Measurements from ENCODE around the gene COTL1. TPM values are rescaled to one million over a fixed set of nuclear protein-coding genes. Genes with fewer than 3 reads are reported as not detected.
"Not testable (repeated sequence)": the region's sequence is repeated elsewhere in the genome, so short reads cannot be mapped to it uniquely, and the experiment has no call there.

COTL1 gene
- total RNA-seq, 4 donors from 2014 or later: 55.3 to 95.1 (median 78.4) TPM

- ATAC-seq (ENCODE audit: low FRiP score) (no peak), DNase-seq (ENCODE audit: low spot score) (no peak)
- no peak for TF ChIP-seq CTCF (IDR thresholded peaks at IDR 0.05)
Measured at GRCh38 chr16:84559311-84559932, 58.5 kb downstream of the COTL1 start.

GRCh38 chr16:84558850-84559249 is 59.0 kb downstream of the COTL1 start:
- ATAC-seq (ENCODE audit: low FRiP score); DNase-seq (ENCODE audit: low spot score): not testable (repeated sequence)

GRCh38 chr16:84557504-84557903 is 60.4 kb downstream of the COTL1 start:
- DNase-seq (ENCODE audit: low spot score) (no peak), ATAC-seq (ENCODE audit: low FRiP score) (no peak)
- TF ChIP-seq CTCF (IDR thresholded peaks at IDR 0.05): no peak

- TF ChIP-seq CTCF (IDR thresholded peaks at IDR 0.05): no peak
- DNase-seq (ENCODE audit: low spot score) (no peak), ATAC-seq (ENCODE audit: low FRiP score) (no peak)
Measured at GRCh38 chr16:84557059-84557458, 60.8 kb downstream of the COTL1 start.

GRCh38 chr16:84555418-84556196 is 62.3 kb downstream of the COTL1 start:
- no peak for TF ChIP-seq CTCF (IDR thresholded peaks at IDR 0.05)
- DNase-seq (ENCODE audit: low spot score) (no peak), ATAC-seq (ENCODE audit: low FRiP score) (no peak)

- TF ChIP-seq CTCF (IDR thresholded peaks at IDR 0.05): no peak
- ATAC-seq (ENCODE audit: low FRiP score) (no peak), DNase-seq (ENCODE audit: low spot score) (no peak)
Measured at GRCh38 chr16:84554627-84555328, 63.1 kb downstream of the COTL1 start.

- ATAC-seq (ENCODE audit: low FRiP score): no peak
- no peak for DNase-seq (ENCODE audit: low spot score)
Measured at GRCh38 chr16:84553873-84554399, 63.9 kb downstream of the COTL1 start.

More at GRCh38 chr16:84553873-84554399, 63.9 kb downstream of the COTL1 start:
- TF ChIP-seq CTCF (IDR thresholded peaks at IDR 0.05): no peak
